Measurements from ENCODE around the gene RBM39.

RBM39 gene

DNA sequence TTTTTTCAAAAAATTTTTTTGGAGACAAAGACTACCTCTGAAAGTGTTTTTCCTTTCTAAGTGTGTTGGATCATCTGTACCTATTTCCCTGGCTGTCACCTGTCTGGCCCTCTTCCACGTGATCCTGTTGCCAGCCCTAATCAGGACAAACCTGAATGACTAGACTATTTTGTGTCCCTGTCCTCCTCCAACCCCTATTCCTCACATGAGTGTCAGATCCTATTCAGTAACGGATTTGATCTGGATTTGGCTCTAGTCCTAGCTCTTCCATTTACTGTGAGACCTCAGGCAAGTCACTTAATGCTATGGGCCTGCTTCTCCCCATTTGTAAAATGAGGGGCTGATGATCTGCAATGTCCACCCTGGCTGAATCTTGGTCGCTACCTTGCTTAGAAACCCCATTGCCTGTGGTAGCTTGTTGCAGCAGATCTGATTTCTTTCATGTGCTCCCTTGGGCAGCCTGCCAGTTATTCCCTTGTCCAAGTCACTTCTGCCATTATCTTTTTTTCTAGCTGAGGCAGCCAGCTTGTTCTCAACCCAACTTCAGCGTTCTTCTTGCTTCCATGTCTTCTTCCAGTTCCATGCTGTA, 34.5 kb upstream of the RBM39 start:
- H4K20me1 ChIP-seq (ENCODE audit: insufficient read depth, low read length): peaks cover 50% of the 10 kb centered on the region
- TF ChIP-seq, protein P1, sequence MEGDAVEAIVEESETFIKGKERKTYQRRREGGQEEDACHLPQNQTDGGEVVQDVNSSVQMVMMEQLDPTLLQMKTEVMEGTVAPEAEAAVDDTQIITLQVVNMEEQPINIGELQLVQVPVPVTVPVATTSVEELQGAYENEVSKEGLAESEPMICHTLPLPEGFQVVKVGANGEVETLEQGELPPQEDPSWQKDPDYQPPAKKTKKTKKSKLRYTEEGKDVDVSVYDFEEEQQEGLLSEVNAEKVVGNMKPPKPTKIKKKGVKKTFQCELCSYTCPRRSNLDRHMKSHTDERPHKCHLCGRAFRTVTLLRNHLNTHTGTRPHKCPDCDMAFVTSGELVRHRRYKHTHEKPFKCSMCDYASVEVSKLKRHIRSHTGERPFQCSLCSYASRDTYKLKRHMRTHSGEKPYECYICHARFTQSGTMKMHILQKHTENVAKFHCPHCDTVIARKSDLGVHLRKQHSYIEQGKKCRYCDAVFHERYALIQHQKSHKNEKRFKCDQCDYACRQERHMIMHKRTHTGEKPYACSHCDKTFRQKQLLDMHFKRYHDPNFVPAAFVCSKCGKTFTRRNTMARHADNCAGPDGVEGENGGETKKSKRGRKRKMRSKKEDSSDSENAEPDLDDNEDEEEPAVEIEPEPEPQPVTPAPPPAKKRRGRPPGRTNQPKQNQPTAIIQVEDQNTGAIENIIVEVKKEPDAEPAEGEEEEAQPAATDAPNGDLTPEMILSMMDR (IDR thresholded peaks at IDR 0.05; ENCODE audit: low read depth, low read length): no peak
- TF ChIP-seq EZH2phosphoT487 (IDR thresholded peaks at IDR 0.05; ENCODE audit: low read depth): no peak
- peaks cover 22% of the 10 kb centered on the region for H3K4me1 ChIP-seq (ENCODE audit: low read length)
- no peak overlapping the region for H3K4me3 ChIP-seq (ENCODE audit: low read length)
- no peak overlapping the region for H3K27ac ChIP-seq (ENCODE audit: low read length)
- no peak overlapping the region for H2AFZ ChIP-seq (ENCODE audit: low read depth, low read length)
- no peak overlapping the region for H3K9ac ChIP-seq (ENCODE audit: low read length)
- no peaks in the 10 kb centered on the region for H3K27me3 ChIP-seq (ENCODE audit: low read depth, low read length)
- H3K79me2 ChIP-seq (ENCODE audit: low read length): peaks cover 84% of the 10 kb centered on the region
- no peak overlapping the region for H3K4me2 ChIP-seq (ENCODE audit: low read length)
- H3K9me3 ChIP-seq (ENCODE audit: insufficient read depth, low read length): no peaks in the 10 kb centered on the region
- H3K36me3 ChIP-seq (replicated peaks; ENCODE audit: low read depth, low read length): peaks cover 22% of the 10 kb centered on the region

- Histone ChIP-seq H3K9me3 (ENCODE audit: insufficient read depth, low read length) (no peaks in the 10 kb centered on the region), H3K27ac (ENCODE audit: low read length) (no peak overlapping the region), H3K79me2 (ENCODE audit: low read length) (peaks cover 70% of the 10 kb centered on the region), H3K4me1 (ENCODE audit: low read length) (peaks cover 26% of the 10 kb centered on the region), H4K20me1 (ENCODE audit: insufficient read depth, low read length) (peaks cover 44% of the 10 kb centered on the region), H3K4me3 (ENCODE audit: low read length) (no peak overlapping the region), H3K36me3 (replicated peaks; ENCODE audit: low read depth, low read length) (peaks cover 19% of the 10 kb centered on the region), H3K9ac (ENCODE audit: low read length) (no peak overlapping the region), H2AFZ (ENCODE audit: low read depth, low read length) (no peak overlapping the region), H3K27me3 (ENCODE audit: low read depth, low read length) (no peaks in the 10 kb centered on the region), H3K4me2 (ENCODE audit: low read length) (no peak overlapping the region)
- TF ChIP-seq, protein P1 (IDR thresholded peaks at IDR 0.05; ENCODE audit: low read depth, low read length): no peak
- no peak for TF ChIP-seq EZH2phosphoT487 (IDR thresholded peaks at IDR 0.05; ENCODE audit: low read depth)
Observed at GRCh38 chr20:35774391-35774790, 32.3 kb upstream of the RBM39 start.

GRCh38 chr20:35773154-35773751, 31.2 kb upstream of the RBM39 start:
- Histone ChIP-seq H3K4me1 (ENCODE audit: low read length) (peaks cover 30% of the 10 kb centered on the region), H3K79me2 (ENCODE audit: low read length) (peaks cover 59% of the 10 kb centered on the region), H3K9ac (ENCODE audit: low read length) (peak overlapping the region; percentile 85), H3K9me3 (ENCODE audit: insufficient read depth, low read length) (no peaks in the 10 kb centered on the region), H3K4me2 (ENCODE audit: low read length) (peak overlapping the region; percentile 95), H4K20me1 (ENCODE audit: insufficient read depth, low read length) (peaks cover 43% of the 10 kb centered on the region), H3K27ac (ENCODE audit: low read length) (peak overlapping the region; percentile 39), H2AFZ (ENCODE audit: low read depth, low read length) (no peak overlapping the region), H3K36me3 (replicated peaks; ENCODE audit: low read depth, low read length) (peaks cover 15% of the 10 kb centered on the region), H3K27me3 (ENCODE audit: low read depth, low read length) (no peaks in the 10 kb centered on the region), H3K4me3 (ENCODE audit: low read length) (peak overlapping the region; percentile 91)
- TF ChIP-seq, protein P1 (IDR thresholded peaks at IDR 0.05; ENCODE audit: low read depth, low read length): no peak
- no peak for TF ChIP-seq EZH2phosphoT487 (IDR thresholded peaks at IDR 0.05; ENCODE audit: low read depth)

DNA sequence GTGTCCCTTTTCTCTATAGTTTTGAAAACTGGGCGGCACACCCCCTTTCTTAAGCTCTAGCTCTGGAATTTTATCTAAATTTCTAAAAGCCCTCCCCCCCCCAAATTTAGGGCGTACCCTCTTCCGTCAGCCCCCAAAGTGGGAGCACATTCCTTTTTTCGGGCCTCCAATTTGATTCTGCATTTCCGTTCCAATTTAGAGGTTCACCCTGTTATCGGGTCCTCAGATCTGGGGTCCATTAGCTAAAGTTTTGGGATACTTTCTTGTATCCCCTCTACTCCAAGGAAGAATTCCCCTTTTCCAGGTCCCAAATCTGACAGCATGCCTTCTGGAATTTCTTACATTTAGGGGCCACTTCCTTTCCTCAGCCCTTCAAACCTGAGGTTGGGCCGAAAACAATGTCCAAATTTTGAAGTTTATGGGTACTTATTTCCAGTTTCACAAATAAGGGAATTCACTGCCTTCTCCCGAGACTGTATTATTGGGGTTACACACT, 30.6 kb upstream of the RBM39 start:
- peaks cover 39% of the 10 kb centered on the region for H4K20me1 ChIP-seq (ENCODE audit: insufficient read depth, low read length)
- no peaks in the 10 kb centered on the region for H3K27me3 ChIP-seq (ENCODE audit: low read depth, low read length)
- peaks cover 53% of the 10 kb centered on the region for H3K79me2 ChIP-seq (ENCODE audit: low read length)
- peaks cover 14% of the 10 kb centered on the region for H3K36me3 ChIP-seq (replicated peaks; ENCODE audit: low read depth, low read length)
- H3K9ac ChIP-seq (ENCODE audit: low read length): peak overlapping the region; percentile 85
- H2AFZ ChIP-seq (ENCODE audit: low read depth, low read length): no peak overlapping the region; the same call in 1 of the 2 replicates
- TF ChIP-seq, protein P1 (IDR thresholded peaks at IDR 0.05; ENCODE audit: low read depth, low read length): no peak
- no peak for TF ChIP-seq EZH2phosphoT487 (IDR thresholded peaks at IDR 0.05; ENCODE audit: low read depth)
- H3K9me3 ChIP-seq (ENCODE audit: insufficient read depth, low read length): no peaks in the 10 kb centered on the region
- H3K4me3 ChIP-seq (ENCODE audit: low read length): peak overlapping the region; percentile 91
- peaks cover 35% of the 10 kb centered on the region for H3K4me1 ChIP-seq (ENCODE audit: low read length)
- H3K4me2 ChIP-seq (ENCODE audit: low read length): peak overlapping the region; percentile 95
- peak overlapping the region; percentile 39 for H3K27ac ChIP-seq (ENCODE audit: low read length)
